HEK293T (cell line): ENCODE measurements around the gene NUDT6.

Experiments
- CTCF ChIA-PET: fragments of 350-600 bp; formaldehyde crosslinking; extraction: SDS; loops from one replicate; lab custom pipeline; 2021; ENCODE audit warnings: antibody characterized with exemption, inconsistent platforms; lab: Yijun Ruan, JAX
- POLR2A ChIA-PET: fragments of 350-600 bp; formaldehyde crosslinking; extraction: SDS; loops from one replicate; lab custom pipeline; 2020; ENCODE audit warnings: antibody characterized with exemption, inconsistent platforms; lab: Yijun Ruan, JAX
- DNase-seq: peaks from one replicate; pipeline ENCODE4 v3.0.0; 2012; ENCODE audit warnings: mixed read lengths; ENCODE audit errors: extremely low spot score
- ARNT ChIP-seq: fragments of 450-650 bp; IDR thresholded peaks from 2 replicates; pipeline ENCODE4 v1.6.1; 2017; ENCODE audit warnings: mild to moderate bottlenecking
- BHLHE40 ChIP-seq: fragments of 450-650 bp; IDR thresholded peaks from 2 replicates; pipeline ENCODE4 v1.6.1; 2016; ENCODE audit warnings: mild to moderate bottlenecking, moderate library complexity, borderline replicate concordance
- CTBP1 ChIP-seq: fragments of 450-650 bp; IDR thresholded peaks from 2 replicates; pipeline ENCODE4 v1.6.1; 2016; ENCODE audit warnings: borderline replicate concordance
- ELF4 ChIP-seq: fragments of 450-650 bp; IDR thresholded peaks from 2 replicates; pipeline ENCODE4 v1.6.1; 2017; ENCODE audit warnings: antibody characterized with exemption
- FOXA1 ChIP-seq: fragments of 450-650 bp; IDR thresholded peaks from 2 replicates; pipeline ENCODE4 v1.6.1; 2016; ENCODE audit warnings: mild to moderate bottlenecking
- FOXK2 ChIP-seq: fragments of 450-650 bp; IDR thresholded peaks from 2 replicates; pipeline ENCODE4 v1.6.1; 2016; ENCODE audit warnings: mild to moderate bottlenecking
- FOXM1 ChIP-seq: fragments of 450-650 bp; IDR thresholded peaks from 2 replicates; pipeline ENCODE4 v1.6.1; 2017; ENCODE audit warnings: mild to moderate bottlenecking, borderline replicate concordance
- HDGF ChIP-seq: fragments of 450-650 bp; IDR thresholded peaks from 2 replicates; pipeline ENCODE4 v1.6.1; 2017; ENCODE audit warnings: antibody characterized with exemption, borderline replicate concordance
- L3MBTL2 ChIP-seq: fragments of 450-650 bp; conservative IDR thresholded peaks from 2 replicates; pipeline ENCODE4 v1.6.1; 2016; ENCODE audit warnings: mild to moderate bottlenecking
- LEF1 ChIP-seq: fragments of 450-650 bp; IDR thresholded peaks from 2 replicates; pipeline ENCODE4 v1.6.1; 2017; ENCODE audit warnings: mild to moderate bottlenecking, borderline replicate concordance
- NFRKB ChIP-seq: fragments of 450-650 bp; IDR thresholded peaks from 2 replicates; pipeline ENCODE4 v1.6.1; 2016; ENCODE audit warnings: mild to moderate bottlenecking, moderate library complexity
- SP1 ChIP-seq: fragments of 450-650 bp; IDR thresholded peaks from 2 replicates; pipeline ENCODE4 v1.6.1; 2017
- SUZ12 ChIP-seq: fragments of 450-650 bp; IDR thresholded peaks from 2 replicates; pipeline ENCODE4 v1.6.1; 2016; ENCODE audit warnings: mild to moderate bottlenecking
- TARDBP ChIP-seq: fragments of 450-650 bp; IDR thresholded peaks from 2 replicates; pipeline ENCODE4 v1.6.1; 2016
- ZNF384 ChIP-seq: fragments of 450-650 bp; IDR thresholded peaks from 2 replicates; pipeline ENCODE4 v1.6.1; 2016
- TF ChIP-seq, protein P1 (sequence below): fragments of 450-650 bp; IDR thresholded peaks from 2 replicates; pipeline ENCODE4 v1.6.1; 2016

The NUDT6 gene

GRCh38 chr4:122894827-122895226 is 27.6 kb downstream of the NUDT6 start:
- TF ChIP-seq FOXM1, result no peak
- TF ChIP-seq FOXK2, result no peak
- no peak for TF ChIP-seq BHLHE40
- no peak for TF ChIP-seq CTBP1
- TF ChIP-seq HDGF, result no peak
- no peak for TF ChIP-seq NFRKB
- TF ChIP-seq FOXA1, result no peak
- no peak for TF ChIP-seq TARDBP
- TF ChIP-seq ZNF384, result no peak
- no peak for TF ChIP-seq ARNT
- TF ChIP-seq ELF4, result no peak
- no peak for TF ChIP-seq L3MBTL2
- no peak for TF ChIP-seq SUZ12
- no peak for TF ChIP-seq SP1
- no peak for TF ChIP-seq LEF1
- TF ChIP-seq, protein P1, sequence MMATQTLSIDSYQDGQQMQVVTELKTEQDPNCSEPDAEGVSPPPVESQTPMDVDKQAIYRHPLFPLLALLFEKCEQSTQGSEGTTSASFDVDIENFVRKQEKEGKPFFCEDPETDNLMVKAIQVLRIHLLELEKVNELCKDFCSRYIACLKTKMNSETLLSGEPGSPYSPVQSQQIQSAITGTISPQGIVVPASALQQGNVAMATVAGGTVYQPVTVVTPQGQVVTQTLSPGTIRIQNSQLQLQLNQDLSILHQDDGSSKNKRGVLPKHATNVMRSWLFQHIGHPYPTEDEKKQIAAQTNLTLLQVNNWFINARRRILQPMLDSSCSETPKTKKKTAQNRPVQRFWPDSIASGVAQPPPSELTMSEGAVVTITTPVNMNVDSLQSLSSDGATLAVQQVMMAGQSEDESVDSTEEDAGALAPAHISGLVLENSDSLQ, result no peak
- CTCF ChIA-PET, result no interaction called here
- POLR2A ChIA-PET, result no interaction called here
- no peak for DNase-seq

GRCh38 chr4:122890147-122890795 is 32.1 kb downstream of the NUDT6 start:
- CTCF ChIA-PET, result no interaction called here
- DNase-seq, result no peak
- no peak for TF ChIP-seq FOXK2
- TF ChIP-seq BHLHE40, result no peak
- no peak for TF ChIP-seq ZNF384
- TF ChIP-seq FOXM1, result no peak
- TF ChIP-seq NFRKB, result no peak
- no peak for TF ChIP-seq L3MBTL2
- no peak for TF ChIP-seq SUZ12
- no peak for TF ChIP-seq FOXA1
- no peak for TF ChIP-seq ELF4
- no peak for TF ChIP-seq CTBP1
- no peak for TF ChIP-seq ARNT
- TF ChIP-seq TARDBP, result no peak
- TF ChIP-seq, protein P1, result no peak
- TF ChIP-seq LEF1, result no peak
- POLR2A ChIA-PET, result no interaction called here

DNA sequence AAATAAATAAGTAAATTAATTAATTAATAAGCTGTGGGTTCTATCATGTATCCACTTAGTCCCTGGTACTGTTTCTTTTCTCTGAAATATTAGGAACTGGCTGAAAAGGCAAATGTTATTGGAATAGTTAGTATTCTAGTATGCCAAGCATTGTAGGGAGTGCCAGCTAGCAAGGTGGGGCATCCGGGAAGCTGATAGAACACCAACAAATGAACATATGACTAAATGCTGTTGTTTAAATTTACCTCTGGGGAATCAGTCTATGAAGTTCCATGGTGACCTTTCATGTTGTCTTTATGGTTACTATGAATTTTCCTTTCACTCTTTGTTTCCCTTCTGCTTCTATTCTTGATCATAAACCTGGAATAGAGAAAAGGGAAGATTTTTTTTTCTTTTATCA is 32.7 kb downstream of the NUDT6 start:
- ChIA-PET POLR2A (no interaction called here), CTCF (no interaction called here)
- TF ChIP-seq HDGF (no peak), LEF1 (no peak), ELF4 (no peak), BHLHE40 (no peak), CTBP1 (no peak), SP1 (no peak), NFRKB (no peak)
- TF ChIP-seq, protein P1, result no peak
- DNase-seq, result no peak

DNA sequence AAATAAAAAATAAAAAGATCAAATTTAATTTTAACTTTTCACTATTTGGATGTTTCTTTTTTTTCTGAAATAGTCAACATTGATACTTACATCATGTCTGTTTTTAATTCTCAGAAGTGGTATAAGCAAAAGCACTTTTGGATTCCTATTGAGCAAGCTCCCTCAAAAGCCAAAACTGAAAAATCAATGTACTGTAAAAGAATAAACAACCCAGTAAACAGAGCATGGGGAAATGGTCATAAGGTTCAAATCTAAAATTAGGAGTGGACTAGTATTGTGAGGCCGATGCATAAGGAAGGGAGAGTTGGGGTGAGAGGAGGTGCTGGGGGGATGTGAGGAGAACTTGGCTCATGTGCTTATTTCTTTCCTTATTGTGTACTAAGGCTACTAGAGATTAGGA is 37.9 kb downstream of the NUDT6 start:
- DNase-seq, result no peak
- ChIA-PET POLR2A (no interaction called here), CTCF (no interaction called here)

GRCh38 chr4:122882857-122883735 is 39.3 kb downstream of the NUDT6 start:
- ChIA-PET CTCF (no interaction called here), POLR2A (no interaction called here)

More for the DNA sequence above, 37.9 kb downstream of the NUDT6 start:
- TF ChIP-seq SUZ12 (no peak), NFRKB (no peak), FOXK2 (no peak), TARDBP (no peak), HDGF (no peak), ARNT (no peak)

More at GRCh38 chr4:122882857-122883735, 39.3 kb downstream of the NUDT6 start:
- DNase-seq, result no peak
- TF ChIP-seq SUZ12, result no peak
- no peak for TF ChIP-seq FOXA1
- TF ChIP-seq FOXK2, result no peak
- TF ChIP-seq, protein P1, result no peak
- no peak for TF ChIP-seq CTBP1
- no peak for TF ChIP-seq L3MBTL2
- TF ChIP-seq HDGF, result no peak
- TF ChIP-seq ARNT, result no peak
